Measurements from ENCODE around the gene ANKRD55.

ANKRD55 gene

GRCh38 chr5:56069652-56070226 lies 163.4 kb downstream of the ANKRD55 start:
- ChIA-PET CTCF (no interaction called here), POLR2A (no interaction called here)
- TF ChIP-seq TARDBP (IDR thresholded peaks at IDR 0.05) (no peak), LEF1 (IDR thresholded peaks at IDR 0.05; ENCODE audit: borderline replicate concordance) (no peak), BHLHE40 (IDR thresholded peaks at IDR 0.05; ENCODE audit: borderline replicate concordance) (no peak), L3MBTL2 (conservative IDR thresholded peaks at IDR 0.05) (no peak), HDGF (IDR thresholded peaks at IDR 0.05; ENCODE audit: borderline replicate concordance) (no peak)
- no peak for DNase-seq (ENCODE audit: extremely low spot score)

DNA sequence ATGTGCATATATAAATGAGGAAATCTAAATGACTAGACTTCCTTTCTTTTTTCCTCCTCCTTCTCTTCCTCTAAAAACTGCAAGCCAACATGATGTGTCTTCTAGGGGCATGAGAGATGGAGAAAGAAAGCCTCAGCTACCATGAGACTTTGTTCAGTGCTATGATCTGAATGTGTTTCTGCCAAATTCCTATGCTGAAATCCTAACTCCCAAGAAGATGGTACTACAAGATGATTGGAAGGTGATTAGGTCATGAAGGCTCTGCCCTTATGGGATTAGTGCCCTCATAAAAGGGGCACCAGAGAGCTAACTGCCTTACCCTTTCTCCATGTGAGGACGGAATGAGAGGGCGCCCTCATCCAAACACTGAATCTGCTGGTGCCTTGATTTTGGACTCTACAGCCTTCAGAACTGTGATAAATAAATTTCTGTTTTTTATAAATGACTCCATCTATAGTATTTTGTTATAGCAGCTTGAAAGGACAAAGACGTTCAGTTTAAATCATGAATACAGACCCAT lies 166.1 kb downstream of the ANKRD55 start:
- no peak for DNase-seq (ENCODE audit: extremely low spot score)
- POLR2A ChIA-PET: no interaction called here
- CTCF ChIA-PET: no interaction called here
- no peak for TF ChIP-seq LEF1 (IDR thresholded peaks at IDR 0.05; ENCODE audit: borderline replicate concordance)

GRCh38 chr5:56064984-56065383 lies 168.1 kb downstream of the ANKRD55 start:
- POLR2A ChIA-PET: no interaction called here
- DNase-seq (ENCODE audit: extremely low spot score): no peak
- TF ChIP-seq LEF1 (IDR thresholded peaks at IDR 0.05; ENCODE audit: borderline replicate concordance) (no peak), CTBP1 (IDR thresholded peaks at IDR 0.05; ENCODE audit: borderline replicate concordance) (no peak), SUZ12 (IDR thresholded peaks at IDR 0.05) (no peak), FOXM1 (IDR thresholded peaks at IDR 0.05; ENCODE audit: borderline replicate concordance) (no peak), ELF4 (IDR thresholded peaks at IDR 0.05) (no peak), FOXK2 (IDR thresholded peaks at IDR 0.05) (no peak), ARNT (IDR thresholded peaks at IDR 0.05) (no peak), L3MBTL2 (conservative IDR thresholded peaks at IDR 0.05) (no peak), TARDBP (IDR thresholded peaks at IDR 0.05) (no peak), NFRKB (IDR thresholded peaks at IDR 0.05) (no peak), ZNF384 (IDR thresholded peaks at IDR 0.05) (no peak), HDGF (IDR thresholded peaks at IDR 0.05; ENCODE audit: borderline replicate concordance) (no peak), SP1 (IDR thresholded peaks at IDR 0.05) (no peak), FOXA1 (IDR thresholded peaks at IDR 0.05) (no peak), BHLHE40 (IDR thresholded peaks at IDR 0.05; ENCODE audit: borderline replicate concordance) (no peak)
- TF ChIP-seq, protein P1, sequence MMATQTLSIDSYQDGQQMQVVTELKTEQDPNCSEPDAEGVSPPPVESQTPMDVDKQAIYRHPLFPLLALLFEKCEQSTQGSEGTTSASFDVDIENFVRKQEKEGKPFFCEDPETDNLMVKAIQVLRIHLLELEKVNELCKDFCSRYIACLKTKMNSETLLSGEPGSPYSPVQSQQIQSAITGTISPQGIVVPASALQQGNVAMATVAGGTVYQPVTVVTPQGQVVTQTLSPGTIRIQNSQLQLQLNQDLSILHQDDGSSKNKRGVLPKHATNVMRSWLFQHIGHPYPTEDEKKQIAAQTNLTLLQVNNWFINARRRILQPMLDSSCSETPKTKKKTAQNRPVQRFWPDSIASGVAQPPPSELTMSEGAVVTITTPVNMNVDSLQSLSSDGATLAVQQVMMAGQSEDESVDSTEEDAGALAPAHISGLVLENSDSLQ (IDR thresholded peaks at IDR 0.05): no peak
- CTCF ChIA-PET: no interaction called here

- POLR2A ChIA-PET: no interaction called here
- DNase-seq (ENCODE audit: extremely low spot score): no peak
Measured at GRCh38 chr5:56060276-56061110, 172.6 kb downstream of the ANKRD55 start.

GRCh38 chr5:56059854-56060253 lies 173.3 kb downstream of the ANKRD55 start:
- no peak for DNase-seq (ENCODE audit: extremely low spot score)
- ChIA-PET POLR2A (no interaction called here), CTCF (no interaction called here)
- TF ChIP-seq HDGF (IDR thresholded peaks at IDR 0.05; ENCODE audit: borderline replicate concordance) (no peak), FOXA1 (IDR thresholded peaks at IDR 0.05) (no peak), FOXM1 (IDR thresholded peaks at IDR 0.05; ENCODE audit: borderline replicate concordance) (no peak), ZNF384 (IDR thresholded peaks at IDR 0.05) (no peak), TARDBP (IDR thresholded peaks at IDR 0.05) (no peak), FOXK2 (IDR thresholded peaks at IDR 0.05) (no peak), SP1 (IDR thresholded peaks at IDR 0.05) (no peak), L3MBTL2 (conservative IDR thresholded peaks at IDR 0.05) (no peak), CTBP1 (IDR thresholded peaks at IDR 0.05; ENCODE audit: borderline replicate concordance) (no peak), ELF4 (IDR thresholded peaks at IDR 0.05) (no peak), NFRKB (IDR thresholded peaks at IDR 0.05) (no peak)

More at GRCh38 chr5:56060276-56061110, 172.6 kb downstream of the ANKRD55 start:
- CTCF ChIA-PET: no interaction called here
- TF ChIP-seq SP1 (IDR thresholded peaks at IDR 0.05): no peak
- TF ChIP-seq, protein P1 (IDR thresholded peaks at IDR 0.05): peak; percentile 43

GRCh38 chr5:56056875-56057274 lies 176.3 kb downstream of the ANKRD55 start:
- TF ChIP-seq ZNF384 (IDR thresholded peaks at IDR 0.05) (no peak), NFRKB (IDR thresholded peaks at IDR 0.05) (no peak), FOXA1 (IDR thresholded peaks at IDR 0.05) (no peak), FOXM1 (IDR thresholded peaks at IDR 0.05; ENCODE audit: borderline replicate concordance) (no peak), HDGF (IDR thresholded peaks at IDR 0.05; ENCODE audit: borderline replicate concordance) (no peak), LEF1 (IDR thresholded peaks at IDR 0.05; ENCODE audit: borderline replicate concordance) (no peak), SUZ12 (IDR thresholded peaks at IDR 0.05) (no peak), FOXK2 (IDR thresholded peaks at IDR 0.05) (no peak), CTBP1 (IDR thresholded peaks at IDR 0.05; ENCODE audit: borderline replicate concordance) (no peak), BHLHE40 (IDR thresholded peaks at IDR 0.05; ENCODE audit: borderline replicate concordance) (no peak), TARDBP (IDR thresholded peaks at IDR 0.05) (no peak), ARNT (IDR thresholded peaks at IDR 0.05) (no peak), ELF4 (IDR thresholded peaks at IDR 0.05) (no peak), SP1 (IDR thresholded peaks at IDR 0.05) (no peak), L3MBTL2 (conservative IDR thresholded peaks at IDR 0.05) (no peak)
- TF ChIP-seq, protein P1 (IDR thresholded peaks at IDR 0.05): no peak
- CTCF ChIA-PET: no interaction called here
- DNase-seq (ENCODE audit: extremely low spot score): no peak
- POLR2A ChIA-PET: no interaction called here

Data from HEK293T (cell line).